Mesothelial cell of epicardium (in vitro differentiated cells): ENCODE measurements around the gene MINAR2. TPM values are rescaled to one million over a fixed set of nuclear protein-coding genes. Genes with fewer than 3 reads are reported as not detected.

Experiments used
- DNase-seq, 2 experiments: peaks; one replicate each; pipeline ENCODE4 v3.0.0; 2021; ENCODE audit warnings: low spot score in 2 of 2; ENCODE audit not compliant: unreplicated experiment in 2 of 2
- H3K27ac Mint-ChIP-seq: 2 replicates; pipeline ENCODE4 v1.8.0; 2021; ENCODE audit warnings: mixed read lengths
- H3K27me3 Mint-ChIP-seq: 2 replicates; pipeline ENCODE4 v1.8.0; 2021; ENCODE audit warnings: low read depth, mixed read lengths
- H3K36me3 Mint-ChIP-seq: 2 replicates; pipeline ENCODE4 v1.8.0; 2021; ENCODE audit warnings: mixed read lengths
- H3K4me1 Mint-ChIP-seq: 2 replicates; pipeline ENCODE4 v1.8.0; 2021; ENCODE audit warnings: mixed read lengths
- H3K4me3 Mint-ChIP-seq: 2 replicates; pipeline ENCODE4 v1.8.0; 2021; ENCODE audit warnings: mild to moderate bottlenecking, moderate library complexity, mixed read lengths
- H3K9me3 Mint-ChIP-seq: 2 replicates; pipeline ENCODE4 v1.8.0; 2021; ENCODE audit warnings: mixed read lengths
- total RNA-seq: library from RNA; stranded (reverse); gene quantifications from 3 replicates; pipeline ENCODE4 v1.2.1, GENCODE V29; 2021
- TF ChIP-seq, protein P1 (sequence below): fragments of 200-600 bp; sonication (generic); IDR thresholded peaks from one replicate; pipeline ENCODE4 v1.5.0; 2021; ENCODE audit warnings: antibody characterized with exemption; ENCODE audit not compliant: unreplicated experiment

MINAR2 gene, protein sequence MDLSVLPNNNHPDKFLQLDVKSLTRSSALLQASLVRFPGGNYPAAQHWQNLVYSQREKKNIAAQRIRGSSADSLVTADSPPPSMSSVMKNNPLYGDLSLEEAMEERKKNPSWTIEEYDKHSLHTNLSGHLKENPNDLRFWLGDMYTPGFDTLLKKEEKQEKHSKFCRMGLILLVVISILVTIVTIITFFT
- total RNA-seq: 0.18 to 0.34 TPM (median 0.24 TPM) in 3 replicates

- H3K4me3 Mint-ChIP-seq: no peak within 1 kb of the TSS
- H3K9me3 Mint-ChIP-seq: peaks cover 5% of the 10 kb centered on the region
- peaks cover 21% of the 10 kb centered on the region for H3K4me1 Mint-ChIP-seq
- TF ChIP-seq, protein P1, sequence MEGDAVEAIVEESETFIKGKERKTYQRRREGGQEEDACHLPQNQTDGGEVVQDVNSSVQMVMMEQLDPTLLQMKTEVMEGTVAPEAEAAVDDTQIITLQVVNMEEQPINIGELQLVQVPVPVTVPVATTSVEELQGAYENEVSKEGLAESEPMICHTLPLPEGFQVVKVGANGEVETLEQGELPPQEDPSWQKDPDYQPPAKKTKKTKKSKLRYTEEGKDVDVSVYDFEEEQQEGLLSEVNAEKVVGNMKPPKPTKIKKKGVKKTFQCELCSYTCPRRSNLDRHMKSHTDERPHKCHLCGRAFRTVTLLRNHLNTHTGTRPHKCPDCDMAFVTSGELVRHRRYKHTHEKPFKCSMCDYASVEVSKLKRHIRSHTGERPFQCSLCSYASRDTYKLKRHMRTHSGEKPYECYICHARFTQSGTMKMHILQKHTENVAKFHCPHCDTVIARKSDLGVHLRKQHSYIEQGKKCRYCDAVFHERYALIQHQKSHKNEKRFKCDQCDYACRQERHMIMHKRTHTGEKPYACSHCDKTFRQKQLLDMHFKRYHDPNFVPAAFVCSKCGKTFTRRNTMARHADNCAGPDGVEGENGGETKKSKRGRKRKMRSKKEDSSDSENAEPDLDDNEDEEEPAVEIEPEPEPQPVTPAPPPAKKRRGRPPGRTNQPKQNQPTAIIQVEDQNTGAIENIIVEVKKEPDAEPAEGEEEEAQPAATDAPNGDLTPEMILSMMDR: no peak
- peak within 1 kb of the TSS; percentile 68 for H3K27ac Mint-ChIP-seq
- DNase-seq: no peak
- no peaks in the 10 kb centered on the region for H3K27me3 Mint-ChIP-seq
- H3K36me3 Mint-ChIP-seq: no peaks in the 10 kb centered on the region
These were observed at the start of gene MINAR2 for GRCh38 chr5:129747572-129748407. TSS of gene MINAR2 (plus strand) at chr5:129748094. CDS start at chr5:129748191, 97 bp downstream.

DNA sequence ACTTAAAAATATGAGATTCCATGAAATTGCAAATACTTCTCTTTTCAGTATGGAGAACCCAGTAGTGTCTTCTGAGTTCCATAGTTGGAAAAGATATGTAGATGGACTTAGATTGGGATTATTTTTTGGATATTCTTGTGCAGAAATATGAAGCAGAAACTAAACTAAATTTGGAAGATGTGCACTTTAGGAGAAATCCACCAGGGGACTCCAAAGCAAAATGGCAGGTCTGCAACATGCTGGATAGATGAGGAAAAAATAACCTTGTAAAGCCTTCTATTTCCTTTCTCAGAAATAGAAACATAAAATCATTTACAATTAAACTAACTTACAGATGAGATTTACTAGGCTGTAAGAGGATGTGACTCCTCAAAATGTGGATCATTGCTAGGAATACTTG is 49.2 kb upstream of the MINAR2 start:
- Mint-ChIP-seq H3K27ac (no peak overlapping the region), H3K9me3 (no peaks in the 10 kb centered on the region), H3K36me3 (no peaks in the 10 kb centered on the region), H3K27me3 (no peaks in the 10 kb centered on the region), H3K4me3 (no peak overlapping the region), H3K4me1 (peaks cover 4% of the 10 kb centered on the region)
- DNase-seq: no peak
- TF ChIP-seq, protein P1: peak; percentile 18

DNA sequence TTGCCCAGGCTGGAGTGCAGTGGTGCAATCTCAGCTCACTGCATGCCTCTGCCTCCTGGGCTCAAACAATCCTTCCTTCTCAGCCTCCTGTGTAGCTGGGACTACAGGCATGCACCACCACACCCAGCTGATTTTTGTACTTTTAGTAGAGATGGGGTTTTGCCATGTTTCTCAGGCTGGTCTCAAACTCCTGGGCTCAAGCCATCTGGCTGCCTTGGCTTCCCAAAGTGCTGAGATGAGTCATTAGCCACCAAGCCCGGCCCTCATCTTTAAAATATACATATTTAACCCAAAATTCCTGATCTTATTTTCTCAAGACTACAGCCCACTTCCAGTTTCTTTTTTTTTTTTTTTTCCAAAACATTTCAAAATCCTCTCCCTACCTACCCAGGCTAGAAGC is 31.7 kb upstream of the MINAR2 start:
- no peaks in the 10 kb centered on the region for H3K36me3 Mint-ChIP-seq
- TF ChIP-seq, protein P1: no peak
- H3K4me3 Mint-ChIP-seq: no peak overlapping the region
- H3K4me1 Mint-ChIP-seq: peaks cover 6% of the 10 kb centered on the region
- no peaks in the 10 kb centered on the region for H3K9me3 Mint-ChIP-seq
- DNase-seq: no peak
- H3K27me3 Mint-ChIP-seq: no peaks in the 10 kb centered on the region
- no peak overlapping the region for H3K27ac Mint-ChIP-seq

DNA sequence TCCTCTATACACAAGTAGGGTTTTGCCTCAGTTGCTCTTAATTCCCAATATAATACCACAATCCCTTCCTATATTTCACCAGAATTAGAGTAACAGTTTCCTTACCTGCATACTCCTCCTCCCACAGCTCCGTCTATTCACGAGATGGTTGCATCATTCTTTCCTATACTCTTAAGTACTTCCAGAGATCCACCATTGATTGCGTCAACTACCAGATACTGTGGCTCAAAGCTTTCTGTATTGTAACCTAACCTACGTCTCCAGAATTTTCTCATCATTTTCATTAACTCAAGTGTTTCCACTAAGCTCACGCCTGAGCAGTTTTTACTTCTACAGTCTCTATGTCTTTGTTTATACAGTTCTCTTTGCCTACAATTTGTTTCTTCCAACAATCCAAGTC is 31.2 kb upstream of the MINAR2 start:
- Mint-ChIP-seq H3K36me3 (peaks cover under 1% of the 10 kb centered on the region), H3K27me3 (no peaks in the 10 kb centered on the region), H3K27ac (no peak overlapping the region), H3K4me1 (peaks cover 6% of the 10 kb centered on the region), H3K4me3 (no peak overlapping the region), H3K9me3 (peaks cover under 1% of the 10 kb centered on the region)
- DNase-seq: no peak
- TF ChIP-seq, protein P1: no peak

- TF ChIP-seq, protein P1: no peak
- Mint-ChIP-seq H3K27me3 (no peaks in the 10 kb centered on the region), H3K4me1 (peaks cover 6% of the 10 kb centered on the region), H3K36me3 (peaks cover 2% of the 10 kb centered on the region), H3K4me3 (no peak overlapping the region), H3K9me3 (peaks cover 6% of the 10 kb centered on the region), H3K27ac (no peak overlapping the region)
- DNase-seq: no peak
These were observed 30.1 kb upstream of the MINAR2 start for GRCh38 chr5:129717751-129718310.
